GM12874 (cell line): ENCODE results near the gene FOXK1.

ENCODE experiments used
- TF ChIP-seq, protein P1 (sequence below): IDR thresholded peaks from 2 replicates; pipeline ENCODE4 v1.5.1; 2011; ENCODE audit warnings: low read depth, mild to moderate bottlenecking, control low read depth, low read length, moderate library complexity; ENCODE audit not compliant: insufficient read depth

The FOXK1 gene

DNA sequence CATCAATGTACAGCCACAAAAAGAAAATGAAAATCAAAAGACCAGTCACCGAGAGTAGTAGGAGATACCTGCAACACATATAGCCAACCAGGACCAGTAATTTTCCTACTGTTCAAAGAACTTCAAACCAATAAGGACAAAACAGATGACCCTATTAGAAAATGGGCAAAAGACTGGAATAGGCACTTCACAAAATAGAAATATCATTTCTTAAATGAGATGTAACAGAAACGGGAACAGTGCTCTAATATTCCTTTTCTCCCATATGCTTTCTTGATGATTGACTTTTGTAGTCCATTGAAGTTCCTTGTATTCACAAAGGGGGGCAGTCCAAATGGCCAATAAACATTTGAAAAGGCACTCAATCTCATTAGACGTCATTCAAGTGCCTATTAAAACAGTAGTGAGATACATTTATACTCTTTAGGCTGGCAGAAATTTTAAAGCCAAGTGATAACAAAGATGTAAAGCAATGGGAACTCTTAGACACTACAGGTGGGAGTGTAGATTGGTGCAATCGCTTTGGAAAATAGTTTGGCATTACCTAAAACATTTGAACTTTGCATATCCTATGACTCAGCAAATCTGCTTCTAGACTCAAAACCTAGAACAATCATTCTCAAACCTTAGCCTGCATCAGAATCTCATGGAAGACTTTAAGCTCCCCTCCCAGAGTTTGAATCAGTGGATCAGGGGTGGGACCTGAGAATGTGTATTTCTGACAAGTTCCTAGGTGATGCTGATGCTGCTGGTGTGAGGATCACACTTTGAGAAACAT is 24.3 kb upstream of the FOXK1 start:
- TF ChIP-seq, protein P1, sequence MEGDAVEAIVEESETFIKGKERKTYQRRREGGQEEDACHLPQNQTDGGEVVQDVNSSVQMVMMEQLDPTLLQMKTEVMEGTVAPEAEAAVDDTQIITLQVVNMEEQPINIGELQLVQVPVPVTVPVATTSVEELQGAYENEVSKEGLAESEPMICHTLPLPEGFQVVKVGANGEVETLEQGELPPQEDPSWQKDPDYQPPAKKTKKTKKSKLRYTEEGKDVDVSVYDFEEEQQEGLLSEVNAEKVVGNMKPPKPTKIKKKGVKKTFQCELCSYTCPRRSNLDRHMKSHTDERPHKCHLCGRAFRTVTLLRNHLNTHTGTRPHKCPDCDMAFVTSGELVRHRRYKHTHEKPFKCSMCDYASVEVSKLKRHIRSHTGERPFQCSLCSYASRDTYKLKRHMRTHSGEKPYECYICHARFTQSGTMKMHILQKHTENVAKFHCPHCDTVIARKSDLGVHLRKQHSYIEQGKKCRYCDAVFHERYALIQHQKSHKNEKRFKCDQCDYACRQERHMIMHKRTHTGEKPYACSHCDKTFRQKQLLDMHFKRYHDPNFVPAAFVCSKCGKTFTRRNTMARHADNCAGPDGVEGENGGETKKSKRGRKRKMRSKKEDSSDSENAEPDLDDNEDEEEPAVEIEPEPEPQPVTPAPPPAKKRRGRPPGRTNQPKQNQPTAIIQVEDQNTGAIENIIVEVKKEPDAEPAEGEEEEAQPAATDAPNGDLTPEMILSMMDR, result no peak

DNA sequence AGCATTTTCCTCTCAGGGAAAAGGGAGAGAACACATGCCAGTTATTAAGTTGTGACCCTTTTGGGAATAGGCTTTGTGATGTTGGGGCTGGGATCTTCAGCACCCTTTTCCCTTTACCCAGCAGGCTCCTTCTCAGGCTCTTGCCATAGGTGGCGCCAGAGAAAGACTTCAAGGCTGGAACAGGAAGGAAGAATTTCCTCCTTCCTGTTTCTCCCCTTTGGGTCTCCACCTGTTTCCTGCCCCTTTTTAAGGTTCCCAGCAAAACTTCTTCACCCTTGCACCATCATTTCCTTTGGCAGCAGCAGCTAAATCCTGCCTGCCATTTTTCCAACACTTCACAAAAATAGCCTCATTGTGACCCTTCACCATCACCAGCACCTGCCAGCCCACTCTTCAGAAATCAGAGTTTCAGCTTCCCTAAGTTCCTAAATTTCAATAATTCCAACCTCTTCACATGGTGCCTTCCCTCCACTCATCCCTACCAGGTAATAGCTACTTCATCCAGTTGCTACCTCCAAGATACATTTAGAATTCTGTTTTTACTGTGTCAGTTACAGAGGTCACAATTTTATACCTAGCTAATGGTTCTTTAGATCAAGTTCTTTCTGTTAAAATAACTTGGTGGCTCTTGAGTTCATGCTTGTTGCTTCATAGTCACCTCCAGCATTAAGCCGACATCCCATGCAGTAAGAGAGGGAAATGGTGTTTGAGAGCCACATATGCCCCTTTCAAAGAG is 22.4 kb upstream of the FOXK1 start:
- TF ChIP-seq, protein P1, result 0 out of 2 replicates have a peak, but pooled peaks have one; percentile 10

DNA sequence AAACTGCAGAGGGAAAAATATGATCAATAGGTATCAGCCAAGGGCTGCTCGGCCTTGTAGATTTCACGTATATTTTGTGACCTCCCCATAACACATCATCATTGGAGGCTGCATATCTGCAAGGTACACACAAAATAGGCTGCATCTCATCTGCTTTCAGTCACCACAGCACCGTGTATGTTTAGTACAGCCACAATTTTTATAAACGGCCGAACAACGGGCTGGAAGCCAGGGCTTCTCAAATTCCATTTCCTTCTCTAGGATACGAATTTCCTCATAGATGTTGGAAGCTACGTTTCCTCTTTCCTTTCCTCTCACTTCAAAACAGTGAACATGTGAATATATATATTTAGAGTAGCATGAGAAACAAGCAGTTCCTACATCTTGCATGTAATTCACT is 20.2 kb upstream of the FOXK1 start:
- TF ChIP-seq, protein P1, result no peak

DNA sequence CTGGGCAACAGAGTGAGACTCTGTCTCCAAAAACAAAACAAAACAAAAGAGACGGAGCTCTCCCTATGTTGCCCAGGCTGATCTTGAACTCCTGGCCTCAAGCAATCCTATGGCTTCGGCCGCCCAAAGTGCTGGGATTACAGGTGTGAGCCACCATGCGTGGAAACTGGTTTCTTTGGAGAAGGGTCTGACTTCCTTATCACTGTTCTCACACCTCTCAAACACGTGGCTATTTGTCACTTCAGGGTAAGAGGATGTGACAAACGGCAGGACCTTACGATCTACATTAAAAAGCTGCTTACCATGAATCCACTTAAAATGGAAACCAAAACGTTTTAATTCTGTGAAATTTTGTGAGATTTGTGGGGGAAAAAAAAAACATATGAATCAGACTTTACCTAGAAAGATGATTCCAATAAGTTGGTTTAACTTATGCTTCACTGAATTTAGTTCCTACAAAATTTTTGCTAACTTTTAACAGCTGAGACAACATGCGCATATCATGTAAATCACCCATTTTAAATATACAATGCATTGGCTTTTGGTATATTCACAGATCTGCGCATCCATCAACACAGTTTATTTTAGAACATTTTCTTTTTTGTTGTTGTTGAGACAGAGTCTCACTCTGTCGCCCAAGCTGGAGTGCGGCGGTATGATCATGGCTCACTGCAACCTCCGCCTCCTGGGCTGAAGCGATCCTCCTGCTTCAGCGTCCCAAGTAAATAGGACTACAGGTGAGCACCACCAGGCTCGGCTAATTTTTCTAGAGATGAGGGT is 18.7 kb upstream of the FOXK1 start:
- TF ChIP-seq, protein P1, result no peak

DNA sequence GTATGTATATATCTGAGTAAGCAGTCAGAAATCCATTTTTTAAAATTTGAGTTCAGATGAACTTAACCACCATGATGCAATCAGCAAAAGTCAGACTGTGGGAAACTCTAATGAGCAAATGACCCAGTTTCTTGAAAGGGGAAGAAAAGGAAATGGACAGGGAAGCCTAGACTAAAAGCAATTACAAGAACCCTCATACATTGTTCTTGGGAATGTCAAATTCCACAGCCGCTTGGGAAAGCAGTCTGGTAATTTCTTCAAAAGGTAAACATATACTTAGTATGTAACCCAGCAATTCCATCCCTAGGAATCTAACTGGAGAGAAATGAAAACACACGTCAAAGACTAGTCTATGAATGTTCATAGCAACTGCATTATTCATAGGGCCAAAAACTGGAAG is 16.4 kb upstream of the FOXK1 start:
- TF ChIP-seq, protein P1, result no peak

DNA sequence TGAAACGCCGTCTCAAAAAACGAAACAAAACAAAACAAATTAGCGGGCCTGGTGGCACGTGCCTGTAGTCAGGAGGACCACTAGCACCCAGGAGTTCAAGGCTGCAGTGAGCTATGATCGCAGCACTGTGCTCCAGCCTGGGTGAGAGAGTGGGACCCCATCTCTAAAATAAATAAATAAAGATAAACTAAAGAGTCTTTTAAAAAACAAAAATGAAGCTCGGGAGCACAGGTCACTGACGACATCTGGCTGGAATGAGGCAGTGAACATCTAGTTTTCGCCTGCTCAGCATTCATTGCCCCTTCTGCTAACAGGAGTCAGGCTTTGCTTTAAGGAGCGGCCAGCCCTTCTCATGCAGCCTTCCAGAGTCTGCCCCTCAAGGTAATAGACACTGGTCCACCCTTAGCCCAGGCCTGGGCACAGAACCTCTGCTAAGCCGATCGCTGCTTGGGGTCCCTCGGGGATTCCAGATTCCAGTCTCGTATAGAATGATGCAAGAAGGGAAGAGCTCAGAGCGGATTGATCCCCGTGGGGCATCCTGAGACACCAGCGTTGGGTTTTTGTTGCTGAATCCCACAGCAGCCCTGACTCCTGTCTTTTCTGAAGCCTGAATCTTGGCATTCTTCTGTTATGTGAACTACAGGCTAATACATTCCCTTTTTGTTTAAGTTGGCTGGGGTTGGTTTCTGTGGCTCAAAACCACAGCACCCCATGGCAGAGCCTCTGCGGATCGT is 14.2 kb upstream of the FOXK1 start:
- TF ChIP-seq, protein P1, result no peak

DNA sequence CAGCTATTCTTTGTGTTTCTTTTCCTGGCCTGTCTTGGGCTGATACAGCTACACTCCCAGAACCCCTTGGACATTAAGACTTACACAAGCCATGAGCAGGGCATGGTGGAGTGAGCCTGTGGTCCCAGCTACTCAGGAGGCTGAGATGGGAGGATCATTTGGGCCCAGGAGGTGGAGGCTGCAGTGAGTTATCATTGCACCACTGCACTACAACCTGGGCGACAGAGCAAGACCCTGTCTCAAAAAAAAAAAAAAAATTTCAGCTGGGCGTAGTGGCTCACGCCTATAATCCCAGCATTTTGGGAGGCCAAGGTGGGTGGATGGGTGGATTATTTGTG is 13.6 kb upstream of the FOXK1 start:
- TF ChIP-seq, protein P1, result no peak
